HG03095 (cell line): ENCODE results near the gene TBC1D14.

Experiments used
- ATAC-seq: cut with Tn5 transposase; IDR thresholded peaks from one replicate; pipeline ENCODE4 v1.9.1; 2021; ENCODE audit warnings: moderate library complexity; ENCODE audit not compliant: unreplicated experiment

Gene TBC1D14

DNA sequence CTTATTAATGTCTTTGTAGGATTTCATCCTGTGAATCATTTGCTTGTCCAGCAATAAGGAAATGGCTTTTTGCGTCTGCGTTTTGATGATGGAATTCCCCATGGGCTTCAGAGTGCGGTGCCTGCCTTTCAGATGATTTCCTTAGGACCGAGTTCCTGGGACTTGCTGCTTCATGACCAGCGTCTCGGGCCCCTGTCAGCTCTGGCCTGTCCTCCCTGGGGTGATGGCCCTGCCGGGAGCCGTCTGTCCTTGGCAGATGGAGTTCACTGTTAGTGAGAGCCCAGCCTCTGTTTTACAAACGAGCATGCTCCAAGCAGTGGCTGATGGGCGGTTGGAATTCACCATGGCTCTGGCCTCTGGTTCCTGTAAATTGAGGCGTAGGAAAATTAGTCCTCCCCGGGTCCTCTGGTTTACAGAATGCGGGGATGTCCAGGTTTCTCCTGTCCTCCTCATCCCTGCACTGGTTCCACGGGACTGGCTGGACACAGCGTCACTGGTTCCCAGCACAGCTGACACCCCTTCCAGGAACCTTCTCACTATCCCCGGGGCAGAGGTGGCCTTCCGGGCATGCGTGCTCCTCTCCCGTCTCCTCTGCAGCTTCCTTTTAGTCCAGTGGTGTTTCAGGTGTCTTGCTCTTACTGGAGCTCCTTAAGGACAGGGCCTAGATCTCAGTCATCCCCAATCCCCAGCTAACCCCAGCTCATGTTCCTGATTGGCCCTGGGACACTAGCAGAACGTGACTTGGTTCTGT lies 34.9 kb downstream of the TBC1D14 start:
- ATAC-seq: no peak

- no peak for ATAC-seq
Measured at GRCh38 chr4:6945052-6945409, 35.4 kb downstream of the TBC1D14 start.

- no peak for ATAC-seq
Measured at GRCh38 chr4:6946497-6946896, 36.9 kb downstream of the TBC1D14 start.

GRCh38 chr4:6948134-6948460 lies 38.5 kb downstream of the TBC1D14 start:
- no peak for ATAC-seq

DNA sequence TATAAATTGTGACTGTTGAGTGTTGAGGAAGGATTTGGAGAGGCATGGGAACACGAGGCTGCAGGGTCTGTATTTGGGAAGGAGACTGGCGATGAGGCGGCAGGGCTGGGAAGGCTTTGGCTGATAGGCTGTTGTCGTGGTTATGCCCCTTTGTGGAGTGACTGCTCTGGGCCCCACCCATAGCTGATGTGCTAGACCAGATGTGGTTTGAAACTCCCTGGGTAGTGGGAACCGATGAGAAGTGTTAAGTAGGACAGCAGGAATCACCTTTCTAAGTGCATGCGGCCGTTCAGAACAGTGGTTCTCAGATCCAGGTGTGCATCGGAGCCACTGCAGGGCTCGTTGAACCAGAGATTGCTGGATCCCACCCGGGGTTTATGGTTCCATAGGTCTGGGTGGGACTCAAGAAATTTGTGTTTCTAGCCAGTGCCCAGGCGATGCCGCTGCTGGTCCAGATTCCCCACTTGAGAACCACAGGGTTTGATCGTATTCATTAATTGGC lies 42.3 kb downstream of the TBC1D14 start:
- no peak for ATAC-seq

DNA sequence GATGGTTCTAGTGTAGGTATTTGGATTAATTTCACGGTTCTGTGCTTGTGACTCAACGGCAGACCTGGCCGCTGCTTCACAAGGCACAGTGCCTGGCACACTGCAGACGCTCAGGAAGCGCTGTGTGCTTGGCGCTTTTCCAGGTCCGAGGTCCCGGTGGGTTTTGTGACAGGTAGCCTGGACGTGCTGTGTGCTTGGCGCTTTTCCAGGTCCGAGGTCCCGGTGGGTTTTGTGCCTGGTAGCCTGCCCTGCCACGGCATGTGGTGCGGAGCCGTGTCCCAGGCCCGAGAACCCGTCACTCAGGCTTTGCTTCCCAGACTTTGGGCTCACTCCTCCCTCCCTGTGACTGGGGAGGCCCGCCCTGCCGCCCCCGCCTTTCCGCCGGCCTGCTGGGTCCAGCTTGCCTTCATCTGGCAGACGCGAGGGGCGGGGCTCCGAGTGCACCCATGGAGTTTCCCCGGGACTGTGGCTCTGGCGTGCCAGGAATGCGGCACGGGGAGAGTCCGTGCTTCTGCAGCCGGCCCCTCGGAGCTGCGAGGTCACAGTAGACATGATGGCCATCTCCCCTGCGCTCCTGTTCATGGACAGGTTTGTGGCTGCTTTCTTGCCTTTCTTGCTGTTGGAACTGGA lies 44.2 kb downstream of the TBC1D14 start:
- no peak for ATAC-seq

- ATAC-seq: no peak
Measured at GRCh38 chr4:6955261-6955911, 45.8 kb downstream of the TBC1D14 start.

GRCh38 chr4:6956087-6956433 lies 46.4 kb downstream of the TBC1D14 start:
- no peak for ATAC-seq

DNA sequence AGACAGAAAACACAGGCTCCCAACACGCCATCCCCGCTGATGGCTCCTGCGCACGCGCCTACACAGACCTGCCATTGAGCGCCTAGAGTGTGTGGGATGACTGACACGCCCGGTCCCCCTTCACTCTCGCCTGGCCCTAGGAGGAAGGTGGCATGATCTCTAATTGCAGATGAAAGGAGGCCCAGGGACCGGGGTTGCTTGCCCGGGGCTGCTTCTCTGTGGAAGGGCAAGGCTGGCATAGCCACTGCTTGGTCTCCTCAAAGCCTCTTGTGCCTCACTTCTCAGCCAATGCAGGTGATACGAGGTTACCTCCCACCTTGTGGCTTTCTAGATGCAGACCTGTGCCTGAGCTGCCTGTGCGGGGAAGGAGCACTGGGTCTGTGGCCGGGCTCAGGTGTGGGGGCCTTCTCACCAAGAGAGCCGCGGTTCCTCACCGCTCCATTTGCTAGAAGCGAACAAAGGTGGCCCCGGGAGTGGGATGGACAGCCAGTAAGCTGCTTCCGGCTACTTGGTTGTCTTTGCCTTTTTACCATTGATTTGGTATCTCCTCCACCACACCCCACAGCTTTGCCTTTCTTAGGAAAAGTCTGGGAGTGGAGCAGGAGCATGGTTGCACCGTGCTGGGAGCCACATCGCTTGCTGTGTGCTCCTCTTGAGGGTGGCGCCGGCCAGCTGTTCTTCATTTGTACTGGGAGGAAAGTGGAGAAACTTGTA lies 47.0 kb downstream of the TBC1D14 start:
- no peak for ATAC-seq

DNA sequence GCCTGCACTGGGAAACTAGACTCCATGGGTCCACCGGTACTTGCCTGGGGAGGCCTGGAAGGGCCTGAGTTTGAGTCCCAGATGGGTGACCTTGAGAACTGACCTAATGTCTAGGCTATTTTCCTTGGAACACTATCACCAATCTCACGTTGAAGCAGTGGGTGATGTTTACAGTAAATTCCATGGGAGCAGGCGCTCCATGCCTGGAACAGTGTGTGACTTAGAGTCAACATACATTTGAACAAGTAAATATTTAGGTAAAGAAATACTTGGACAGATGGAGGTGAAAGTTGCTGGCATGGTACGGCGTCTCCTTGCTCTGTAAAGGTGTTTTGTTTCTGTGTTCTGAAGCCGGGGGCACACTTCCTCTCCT lies 47.5 kb downstream of the TBC1D14 start:
- no peak for ATAC-seq

GRCh38 chr4:6957994-6958393 lies 48.4 kb downstream of the TBC1D14 start:
- ATAC-seq: no peak

DNA sequence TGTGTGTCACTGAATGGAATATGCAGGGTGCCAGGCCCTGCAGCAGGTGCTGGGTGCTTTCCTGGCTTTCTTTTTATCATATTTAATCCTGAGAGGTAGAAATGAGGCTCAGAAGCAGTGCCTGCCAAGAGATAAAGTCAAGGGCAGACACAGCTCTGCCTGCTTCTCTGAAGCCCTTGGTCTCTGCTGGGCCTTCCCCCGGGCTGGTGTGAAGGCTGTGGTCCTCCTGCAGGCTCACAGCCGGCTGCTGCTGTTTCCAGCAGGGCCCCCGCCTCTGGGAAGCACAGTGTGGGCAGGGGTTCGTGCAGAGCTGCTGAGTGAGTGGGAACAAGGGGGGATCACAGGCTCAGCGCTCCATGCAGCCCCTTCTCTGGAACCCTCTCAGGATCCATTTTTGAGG lies 49.6 kb downstream of the TBC1D14 start:
- ATAC-seq: no peak

- ATAC-seq: no peak
Measured at GRCh38 chr4:6960154-6960553, 50.5 kb downstream of the TBC1D14 start.

DNA sequence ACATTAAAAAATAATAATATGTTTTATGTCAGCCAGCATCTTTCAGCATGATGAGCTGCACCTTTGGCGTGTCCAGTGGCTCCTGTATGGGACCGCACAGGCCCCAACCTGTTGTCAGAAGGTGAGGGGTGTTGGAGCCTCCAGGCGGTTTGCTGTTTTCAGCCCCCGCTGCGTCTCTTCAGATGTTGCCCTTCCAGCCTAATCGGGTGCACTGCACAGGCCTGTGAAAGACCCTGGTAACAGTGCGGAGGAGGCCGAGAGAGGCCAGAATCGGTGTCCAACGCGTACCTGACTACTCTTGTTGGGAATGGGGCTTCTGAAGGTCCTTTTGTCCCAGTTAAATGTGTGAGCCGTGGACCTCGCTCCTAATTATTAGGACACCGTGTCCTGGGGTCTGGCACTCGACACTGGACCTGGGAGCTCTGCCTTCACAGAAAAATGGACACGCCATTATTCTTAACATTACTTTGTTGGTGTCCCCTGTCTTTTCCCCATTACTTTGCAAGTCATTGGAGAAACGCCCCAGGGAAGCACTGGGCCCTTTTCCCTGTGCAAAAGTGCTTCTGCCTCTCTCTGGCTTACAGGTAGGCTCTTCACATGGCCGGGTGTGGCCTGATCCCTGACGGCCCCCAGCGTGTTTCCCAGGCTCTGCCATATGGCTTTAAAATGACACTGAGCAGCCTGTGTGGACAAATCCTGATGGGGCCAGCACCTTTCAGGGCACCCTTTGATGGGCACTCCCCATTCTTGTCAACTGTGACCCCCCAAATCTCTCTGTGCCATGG lies 51.2 kb downstream of the TBC1D14 start:
- ATAC-seq: no peak

DNA sequence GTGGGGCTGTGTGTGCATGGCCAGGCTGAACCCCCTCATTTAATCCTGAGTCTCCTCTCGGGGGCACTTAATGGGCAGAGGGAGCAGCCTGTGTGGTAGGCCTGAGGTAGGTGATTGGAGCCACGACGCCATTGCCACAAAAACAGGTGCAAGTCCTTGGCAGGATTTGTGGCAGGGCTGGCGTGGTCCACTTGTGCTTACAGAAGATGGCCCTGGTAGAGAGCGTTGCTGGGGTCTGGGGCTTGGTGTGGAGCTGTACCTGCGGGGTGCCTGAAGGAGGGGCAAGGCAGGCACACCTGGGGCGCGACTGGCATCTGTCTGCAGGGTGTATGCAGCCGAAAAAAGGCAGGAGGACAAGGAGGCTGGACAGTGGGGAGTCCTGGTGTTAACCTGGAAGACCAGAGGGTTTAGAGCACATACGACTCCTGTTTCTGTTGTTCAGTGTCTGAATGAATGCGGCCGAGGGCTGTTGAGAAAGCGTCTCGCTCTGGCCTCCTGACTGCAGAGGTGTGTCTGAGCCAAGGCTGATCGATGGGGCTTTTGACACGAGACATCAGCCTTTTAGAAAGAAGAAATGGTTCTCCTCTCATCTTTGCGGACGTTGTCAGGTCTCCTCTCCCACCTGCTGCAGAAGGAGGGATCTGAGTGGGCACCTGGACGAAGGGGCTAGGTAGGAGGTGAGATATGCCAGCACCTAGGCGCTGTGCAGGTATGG lies 52.0 kb downstream of the TBC1D14 start:
- ATAC-seq: no peak

- no peak for ATAC-seq
Measured at GRCh38 chr4:6962211-6963041, 52.8 kb downstream of the TBC1D14 start.

- no peak for ATAC-seq
Measured at GRCh38 chr4:6963139-6963611, 53.5 kb downstream of the TBC1D14 start.

DNA sequence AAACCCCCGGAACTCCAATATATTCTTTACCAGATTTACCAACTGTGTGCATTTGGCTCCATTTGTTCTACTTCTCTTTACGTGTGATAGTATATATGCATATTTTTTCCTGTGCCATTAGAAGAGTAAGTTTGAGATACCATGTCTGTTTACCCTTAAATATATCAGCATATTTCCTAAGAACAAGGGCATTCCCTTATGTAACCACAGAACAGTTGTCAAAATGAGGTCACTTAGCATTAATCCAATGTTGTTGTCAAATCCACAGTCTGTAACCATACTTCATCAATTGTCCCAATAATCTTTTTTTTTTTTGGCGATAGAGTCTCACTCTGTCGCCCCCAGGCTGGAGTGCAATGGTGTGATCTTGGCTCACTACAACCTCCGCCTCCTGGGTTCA lies 55.2 kb downstream of the TBC1D14 start:
- ATAC-seq: no peak

- ATAC-seq: no peak
Measured at GRCh38 chr4:6965329-6965728, 55.7 kb downstream of the TBC1D14 start.
